CD4-positive, alpha-beta memory T cell (primary cell): ENCODE measurements around the gene GDPD2. TPM values are rescaled to one million over a fixed set of nuclear protein-coding genes. Genes with fewer than 3 reads are reported as not detected.

Experiments
- CTCF ChIA-PET: fragments of 350-600 bp; sonication (Branson Sonifier 250); formaldehyde crosslinking; loops from one replicate; lab custom pipeline; 2021; ENCODE audit warnings: inconsistent platforms; ENCODE audit not compliant: partially characterized antibody; lab: Charles Lee
- POLR2A ChIA-PET: fragments of 350-600 bp; sonication (Branson Sonifier 250); formaldehyde crosslinking; loops from one replicate; lab custom pipeline; 2021; ENCODE audit not compliant: partially characterized antibody; lab: Charles Lee
- DNase-seq, 5 donors: peaks; one replicate each; pipeline versions ENCODE4 v3.0.0 to v3.0.0-alpha.2; 2020 to 2022; ENCODE audit warnings: mixed read lengths in 1 of 5
- H3K27ac ChIP-seq: one replicate; pipeline ENCODE4 v1.7.0; 2013; ENCODE audit warnings: low read depth, low read length
- H3K27me3 ChIP-seq: 2 replicates; pipeline ENCODE4 v1.7.0; 2013; ENCODE audit warnings: mild to moderate bottlenecking, low read length, moderate library complexity; ENCODE audit not compliant: insufficient read depth
- H3K36me3 ChIP-seq: 2 replicates; pipeline ENCODE4 v1.7.0; 2013; ENCODE audit warnings: mild to moderate bottlenecking, low read length, moderate library complexity; ENCODE audit not compliant: insufficient read depth
- H3K4me1 ChIP-seq: 2 replicates; pipeline ENCODE4 v1.7.0; 2013; ENCODE audit warnings: mild to moderate bottlenecking, low read length, moderate library complexity; ENCODE audit not compliant: insufficient read depth
- H3K4me3 ChIP-seq, 2 donors: one replicate each; pipeline ENCODE4 v1.7.0; 2013; ENCODE audit warnings: low read length in 2 of 2, mild to moderate bottlenecking in 1 of 2
- H3K9me3 ChIP-seq, 2 donors: one replicate each; pipeline ENCODE4 v1.7.0; 2013; ENCODE audit warnings: low read length in 2 of 2, control low read depth in 1 of 2; ENCODE audit not compliant: control insufficient read depth in 1 of 2
- H3K27ac Mint-ChIP-seq, 7 donors: one replicate each; pipeline ENCODE4 v1.8.0; 2020 to 2021; ENCODE audit warnings: mixed read lengths in 7 of 7, mild to moderate bottlenecking in 6 of 7, inconsistent platforms in 3 of 7, moderate library complexity in 3 of 7
- H3K27me3 Mint-ChIP-seq, 2 donors: one replicate each; pipeline ENCODE4 v1.8.0; 2020 to 2021; ENCODE audit warnings: mixed read lengths in 2 of 2
- H3K36me3 Mint-ChIP-seq, 2 donors: one replicate each; pipeline ENCODE4 v1.8.0; 2020 to 2021; ENCODE audit warnings: mixed read lengths in 2 of 2, inconsistent platforms in 1 of 2, mild to moderate bottlenecking in 1 of 2
- H3K4me1 Mint-ChIP-seq, 4 donors: one replicate each; pipeline ENCODE4 v1.8.0; 2020 to 2021; ENCODE audit warnings: mixed read lengths in 4 of 4, mild to moderate bottlenecking in 1 of 4
- H3K4me3 Mint-ChIP-seq, 8 donors: one replicate each; pipeline ENCODE4 v1.8.0; 2020 to 2021; ENCODE audit warnings: mixed read lengths in 8 of 8, mild to moderate bottlenecking in 7 of 8, moderate library complexity in 6 of 8, inconsistent platforms in 3 of 8
- H3K9me3 Mint-ChIP-seq, 8 donors: one replicate each; pipeline ENCODE4 v1.8.0; 2020 to 2021; ENCODE audit warnings: mixed read lengths in 8 of 8, mild to moderate bottlenecking in 5 of 8, inconsistent platforms in 3 of 8, moderate library complexity in 1 of 8
- intact Hi-C: fragments of 100-400 bp; cut with micrococcal nuclease; formaldehyde crosslinking; loops from one replicate; pipeline ENCODE4 v1.15.1; 2023
- polyA plus RNA-seq, 2 donors: library from polyadenylated mRNA; unstranded; fragments of 300-500 nt; fragmentation: Illumina TruSeq; gene quantifications; one replicate each; pipeline ENCODE4 v1.2.3, GENCODE V29; 2021
- total RNA-seq, 2 experiments: library from RNA; stranded (reverse); gene quantifications; one replicate each; pipeline ENCODE4 v1.2.3, GENCODE V29; 2021

Gene GDPD2
- total and polyA plus RNA-seq, 4 experiments from 2014 or later = not detected

GRCh38 chrX:70437921-70438665 is 15.0 kb downstream of the GDPD2 start:
- CTCF ChIA-PET = no interaction called here

GRCh38 chrX:70439016-70439415 is 15.9 kb downstream of the GDPD2 start:
- POLR2A ChIA-PET = no interaction called here
- Histone ChIP-seq H3K9me3 (no peaks in the 10 kb centered on the region), H3K27me3 (peaks cover 4% of the 10 kb centered on the region), H3K4me3 (no peak overlapping the region), H3K4me1 (peaks cover 5% of the 10 kb centered on the region), H3K27ac (no peak overlapping the region), H3K36me3 (no peaks in the 10 kb centered on the region)
- no peak for DNase-seq
- peaks cover 0 to under 1% of the 10 kb centered on the region in 2 donors for H3K36me3 Mint-ChIP-seq
- peaks cover 0 to 16% (median 8%) of the 10 kb centered on the region in 4 donors for H3K4me1 Mint-ChIP-seq
- H3K27ac Mint-ChIP-seq = no peak overlapping the region
- no peak overlapping the region for H3K4me3 Mint-ChIP-seq
- intact Hi-C loops = loop anchor here (10.0 kb wide), 2 partner anchors 114 to 144 kb away; partner anchors contain the start of gene KIF4A
- CTCF ChIA-PET = no interaction called here
- no peaks in the 10 kb centered on the region for H3K9me3 Mint-ChIP-seq
- H3K27me3 Mint-ChIP-seq = peaks cover 13 to 16% of the 10 kb centered on the region in 2 donors

More at GRCh38 chrX:70437921-70438665, 15.0 kb downstream of the GDPD2 start:
- peaks cover 13 to 15% of the 10 kb centered on the region in 2 donors for H3K27me3 Mint-ChIP-seq
- H3K4me1 Mint-ChIP-seq = peaks cover 2 to 25% (median 13%) of the 10 kb centered on the region in 4 donors
- no peak for DNase-seq
- intact Hi-C loops = loop anchor here (10.0 kb wide), 2 partner anchors 113 to 143 kb away; partner anchors contain the start of gene KIF4A
- Histone ChIP-seq H3K27ac (no peak overlapping the region), H3K4me1 (peaks cover 11% of the 10 kb centered on the region), H3K4me3 (no peak overlapping the region), H3K36me3 (no peaks in the 10 kb centered on the region), H3K27me3 (peaks cover 4% of the 10 kb centered on the region), H3K9me3 (no peaks in the 10 kb centered on the region)
- no peak overlapping the region for H3K4me3 Mint-ChIP-seq
- POLR2A ChIA-PET = no interaction called here
- peaks cover 0 to 3% of the 10 kb centered on the region in 2 donors for H3K36me3 Mint-ChIP-seq
- H3K27ac Mint-ChIP-seq = peak overlapping the region in 1 of 7 donors; percentile 3
- H3K9me3 Mint-ChIP-seq = no peaks in the 10 kb centered on the region

- H3K36me3 Mint-ChIP-seq = no peaks in the 10 kb centered on the region
- Histone ChIP-seq H3K9me3 (no peaks in the 10 kb centered on the region), H3K27ac (no peak overlapping the region), H3K4me3 (no peak overlapping the region), H3K36me3 (no peaks in the 10 kb centered on the region), H3K4me1 (peaks cover 5% of the 10 kb centered on the region), H3K27me3 (peaks cover 4% of the 10 kb centered on the region)
- H3K4me3 Mint-ChIP-seq = no peak overlapping the region
- no peak overlapping the region for H3K27ac Mint-ChIP-seq
- no peak for DNase-seq
- intact Hi-C loops = no loop called here
- peaks cover 0 to 8% (median 5%) of the 10 kb centered on the region in 4 donors for H3K4me1 Mint-ChIP-seq
- peaks cover 15 to 24% of the 10 kb centered on the region in 2 donors for H3K27me3 Mint-ChIP-seq
- no peaks in the 10 kb centered on the region for H3K9me3 Mint-ChIP-seq
- POLR2A ChIA-PET = no interaction called here
- CTCF ChIA-PET = no interaction called here
These were observed 19.1 kb downstream of the GDPD2 start for GRCh38 chrX:70442224-70442623.

GRCh38 chrX:70444326-70444945 is 21.3 kb downstream of the GDPD2 start, which contains the start of gene DLG3:
DLG3 (plus strand) TSS chrX:70444835; CDS start chrX:70445202, 367 bp downstream.
- H3K27me3 Mint-ChIP-seq = peaks cover 15 to 21% of the 10 kb centered on the region in 2 donors
- Histone ChIP-seq H3K36me3 (no peaks in the 10 kb centered on the region), H3K9me3 (no peaks in the 10 kb centered on the region), H3K27me3 (peaks cover 4% of the 10 kb centered on the region), H3K4me1 (no peaks in the 10 kb centered on the region), H3K27ac (no peak within 1 kb of the TSS), H3K4me3 (no peak within 1 kb of the TSS)
- DNase-seq = no peak
- H3K9me3 Mint-ChIP-seq = no peaks in the 10 kb centered on the region
- ChIA-PET CTCF (interaction anchor here (1.0 to 3.1 kb wide), 4 partner anchors 8 to 11 kb away, joined by 5 to 11 read pairs (median 5); no protein-coding TSS in a partner anchor), POLR2A (interaction anchor here (1.4 to 2.6 kb wide), 2 partner anchors 10 to 12 kb away, joined by 4 to 19 read pairs; no protein-coding TSS in a partner anchor)
- H3K4me3 Mint-ChIP-seq = peak within 1 kb of the TSS; percentile 64 to 84 (median 76)
- H3K36me3 Mint-ChIP-seq = no peaks in the 10 kb centered on the region
- H3K27ac Mint-ChIP-seq = peak within 1 kb of the TSS in 1 of 7 donors; percentile 63
- intact Hi-C loops = no loop called here
- H3K4me1 Mint-ChIP-seq = peaks cover 0 to 1% (median under 1%) of the 10 kb centered on the region in 4 donors

GRCh38 chrX:70444946-70445656 is 22.0 kb downstream of the GDPD2 start:
- Histone ChIP-seq H3K4me3 (no peak overlapping the region), H3K27ac (no peak overlapping the region), H3K4me1 (no peaks in the 10 kb centered on the region), H3K36me3 (no peaks in the 10 kb centered on the region), H3K9me3 (no peaks in the 10 kb centered on the region), H3K27me3 (peaks cover 4% of the 10 kb centered on the region)
- H3K9me3 Mint-ChIP-seq = no peaks in the 10 kb centered on the region
- POLR2A ChIA-PET = interaction anchor here (0.9 to 2.6 kb wide), 2 partner anchors 10 to 843 kb away, joined by 3 to 19 read pairs; no protein-coding TSS in a partner anchor
- H3K36me3 Mint-ChIP-seq = no peaks in the 10 kb centered on the region
- peaks cover 15 to 21% of the 10 kb centered on the region in 2 donors for H3K27me3 Mint-ChIP-seq
- H3K4me1 Mint-ChIP-seq = peaks cover 0 to 1% (median 0%) of the 10 kb centered on the region in 4 donors
- H3K27ac Mint-ChIP-seq = no peak overlapping the region
- CTCF ChIA-PET = interaction anchor here (1.8 to 3.1 kb wide), 3 partner anchors 9 to 12 kb away, joined by 5 to 11 read pairs (median 5); no protein-coding TSS in a partner anchor
- intact Hi-C loops = no loop called here
- peak overlapping the region in 6 of 8 donors; percentile 64 to 84 (median 74) for H3K4me3 Mint-ChIP-seq
- no peak for DNase-seq

GRCh38 chrX:70445951-70446350 is 22.8 kb downstream of the GDPD2 start:
- Mint-ChIP-seq H3K4me1 (peaks cover 0 to 1% (median 0%) of the 10 kb centered on the region in 4 donors), H3K4me3 (peak overlapping the region in 6 of 8 donors; percentile 20 to 61 (median 28)), H3K27me3 (peaks cover 12 to 19% of the 10 kb centered on the region in 2 donors), H3K9me3 (no peaks in the 10 kb centered on the region), H3K27ac (no peak overlapping the region), H3K36me3 (no peaks in the 10 kb centered on the region)
- Histone ChIP-seq H3K9me3 (no peaks in the 10 kb centered on the region), H3K27ac (no peak overlapping the region), H3K27me3 (peaks cover 4% of the 10 kb centered on the region), H3K4me3 (no peak overlapping the region), H3K36me3 (no peaks in the 10 kb centered on the region), H3K4me1 (no peaks in the 10 kb centered on the region)
- ChIA-PET CTCF (interaction anchor here (2.0 to 3.1 kb wide), 2 partner anchors 9 to 13 kb away, joined by 5 to 11 read pairs; no protein-coding TSS in a partner anchor), POLR2A (interaction anchor here (2.6 kb wide), 1 partner anchor 11 kb away, joined by 19 read pairs; no protein-coding TSS in a partner anchor)
- intact Hi-C loops = no loop called here
- DNase-seq = no peak
